ENCODE measurements around the gene WDR4. TPM values are rescaled to one million over a fixed set of nuclear protein-coding genes. Genes with fewer than 3 reads are reported as not detected.

WDR4 gene
- total and polyA plus RNA-seq, 10 of the 15 experiments (the other 5 are each of a cell fraction or from before 2014, with no cell fraction given): 2.1 to 45.3 (median 18.7) TPM

DNA sequence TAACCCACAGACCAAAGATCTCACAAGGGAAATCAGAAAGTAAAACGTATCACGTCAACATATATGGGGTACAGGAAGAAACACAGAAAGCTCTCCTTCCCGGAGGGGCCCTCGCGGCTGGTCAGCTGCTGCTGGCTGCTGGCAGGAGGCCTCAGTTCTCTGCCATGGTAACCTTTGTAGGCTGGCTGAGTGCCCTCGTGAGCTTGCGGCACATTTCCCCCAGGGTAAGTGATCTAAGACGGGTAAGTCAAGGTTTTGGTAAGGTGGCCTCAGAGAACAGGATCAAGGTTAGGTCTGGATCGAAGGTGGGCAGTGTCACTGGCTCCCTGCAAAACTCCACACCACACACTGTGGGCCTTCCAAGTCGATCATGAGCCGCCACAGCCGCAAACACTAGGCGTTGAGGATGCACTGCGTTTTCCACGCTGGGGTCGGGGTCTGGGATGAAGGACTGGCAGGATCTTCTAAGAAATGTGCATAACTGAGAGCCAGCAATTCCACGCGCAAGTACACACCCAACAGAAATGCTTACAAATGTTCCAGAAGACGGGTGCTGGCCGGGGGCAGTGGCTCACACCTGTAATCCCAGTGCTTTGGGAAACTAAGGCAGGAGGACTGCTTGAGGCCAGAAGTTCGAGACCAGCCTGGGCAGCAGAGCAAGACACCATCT lies 33.9 kb downstream of the WDR4 start:
- no peak for DNase-seq (ENCODE audit: low read depth, low spot score)
- no TSS peak for BruUV-seq (replicated peaks)
- WGBS (ENCODE audit: insufficient coverage, insufficient replicate concordance, low lambda C conversion rate, missing lambda C conversion rate): 89% methylated on average over 21 of the region's 21 CpGs
- Histone ChIP-seq H2AFZ (ENCODE audit: control insufficient read depth, low read depth, low read length) (no peak overlapping the region), H3K4me3 (no peak overlapping the region), H3K27me3 (replicated peaks in 1 of 2; ENCODE audit: control insufficient read depth in 2 of 2, insufficient read depth in 2 of 2, low read length in 1 of 2) (no peaks in the 10 kb centered on the region), H3K36me3 (ENCODE audit: control insufficient read depth in 2 of 2, insufficient read depth in 2 of 2, low read length in 1 of 2) (peaks cover 17 to 45% of the 10 kb centered on the region in 2 experiments; a peak in 3 of 4 replicates), H3K9ac (ENCODE audit: control insufficient read depth, insufficient read depth, low read length) (no peak overlapping the region), H4K20me1 (ENCODE audit: control insufficient read depth, insufficient read depth) (no peaks in the 10 kb centered on the region), H3K4me2 (ENCODE audit: control insufficient read depth, insufficient read depth) (no peak overlapping the region), H3K27ac (ENCODE audit: control insufficient read depth, insufficient read depth) (no peak overlapping the region), H3K79me2 (ENCODE audit: control insufficient read depth, insufficient read depth, low read length) (no peaks in the 10 kb centered on the region), H3K4me1 (ENCODE audit: control insufficient read depth, insufficient read depth, low read length) (no peaks in the 10 kb centered on the region), H3K9me3 (replicated peaks; ENCODE audit: control insufficient read depth, insufficient read depth, low read length) (no peaks in the 10 kb centered on the region)
- TF ChIP-seq, protein P1, sequence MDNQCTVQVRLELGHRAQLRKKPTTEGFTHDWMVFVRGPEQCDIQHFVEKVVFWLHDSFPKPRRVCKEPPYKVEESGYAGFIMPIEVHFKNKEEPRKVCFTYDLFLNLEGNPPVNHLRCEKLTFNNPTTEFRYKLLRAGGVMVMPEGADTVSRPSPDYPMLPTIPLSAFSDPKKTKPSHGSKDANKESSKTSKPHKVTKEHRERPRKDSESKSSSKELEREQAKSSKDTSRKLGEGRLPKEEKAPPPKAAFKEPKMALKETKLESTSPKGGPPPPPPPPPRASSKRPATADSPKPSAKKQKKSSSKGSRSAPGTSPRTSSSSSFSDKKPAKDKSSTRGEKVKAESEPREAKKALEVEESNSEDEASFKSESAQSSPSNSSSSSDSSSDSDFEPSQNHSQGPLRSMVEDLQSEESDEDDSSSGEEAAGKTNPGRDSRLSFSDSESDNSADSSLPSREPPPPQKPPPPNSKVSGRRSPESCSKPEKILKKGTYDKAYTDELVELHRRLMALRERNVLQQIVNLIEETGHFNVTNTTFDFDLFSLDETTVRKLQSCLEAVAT (IDR thresholded peaks at IDR 0.05): no peak
- TF ChIP-seq MEF2B (IDR thresholded peaks at IDR 0.05; ENCODE audit: partially characterized antibody, poor library complexity, severe bottlenecking) (no peak), RAD51 (IDR thresholded peaks at IDR 0.05) (no peak)
- no peak for ATAC-seq
- in situ Hi-C loops (cut with MboI): no loop called here
- intact Hi-C loops (cut with micrococcal nuclease; ENCODE audit: unreplicated experiment): no loop called here
- CTCF ChIA-PET: interaction anchor here (0.5 kb wide), 1 partner anchor 121 kb away, joined by 4 read pairs; no protein-coding TSS in a partner anchor
- FAIRE-seq: no peak
- RAD21 ChIA-PET (ENCODE audit: unreplicated experiment): no interaction called here
- POLR2A ChIA-PET: no interaction called here
- SMC1A ChIA-PET (ENCODE audit: uncharacterized antibody, unreplicated experiment): no interaction called here

DNA sequence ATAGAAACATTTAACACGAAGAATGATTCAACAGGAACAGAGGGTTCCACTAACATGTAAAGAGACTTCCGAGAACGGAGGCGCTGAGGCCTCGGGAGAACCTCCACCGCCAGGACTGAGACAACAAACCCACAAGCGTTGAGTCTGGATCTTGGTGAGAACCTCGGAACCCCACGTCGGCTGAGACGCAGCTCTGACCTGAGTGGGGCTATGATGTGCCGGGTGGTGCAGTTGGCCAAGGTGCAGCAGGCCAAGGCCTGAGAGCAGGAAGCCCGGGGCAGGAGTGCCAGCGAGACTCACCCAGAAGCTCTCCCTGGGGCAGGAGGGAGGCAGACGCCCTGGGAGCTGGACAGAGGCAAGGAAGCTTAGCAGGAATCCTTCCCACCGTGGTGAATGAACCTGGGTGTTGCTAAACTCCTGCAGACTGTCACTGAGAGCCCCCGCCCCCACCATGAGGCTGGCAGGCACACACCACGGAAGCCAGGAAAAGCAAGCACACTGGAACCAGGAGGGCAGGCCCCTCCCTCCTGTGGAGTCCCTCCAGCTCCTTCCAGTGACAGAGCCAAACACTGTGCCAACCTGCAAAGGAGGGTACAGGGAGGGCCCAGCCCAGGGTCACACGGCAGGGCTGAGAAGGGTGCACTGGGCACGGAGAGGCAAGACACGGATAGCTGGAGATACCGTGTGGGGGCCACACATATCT lies 34.8 kb downstream of the WDR4 start:
- no TSS peak for BruUV-seq (replicated peaks)
- no peak for FAIRE-seq
- SMC1A ChIA-PET (ENCODE audit: uncharacterized antibody, unreplicated experiment): interaction anchor here (1.3 kb wide), 1 partner anchor 24 kb away, joined by 3 read pairs; no protein-coding TSS in a partner anchor
- TF ChIP-seq, protein P2, sequence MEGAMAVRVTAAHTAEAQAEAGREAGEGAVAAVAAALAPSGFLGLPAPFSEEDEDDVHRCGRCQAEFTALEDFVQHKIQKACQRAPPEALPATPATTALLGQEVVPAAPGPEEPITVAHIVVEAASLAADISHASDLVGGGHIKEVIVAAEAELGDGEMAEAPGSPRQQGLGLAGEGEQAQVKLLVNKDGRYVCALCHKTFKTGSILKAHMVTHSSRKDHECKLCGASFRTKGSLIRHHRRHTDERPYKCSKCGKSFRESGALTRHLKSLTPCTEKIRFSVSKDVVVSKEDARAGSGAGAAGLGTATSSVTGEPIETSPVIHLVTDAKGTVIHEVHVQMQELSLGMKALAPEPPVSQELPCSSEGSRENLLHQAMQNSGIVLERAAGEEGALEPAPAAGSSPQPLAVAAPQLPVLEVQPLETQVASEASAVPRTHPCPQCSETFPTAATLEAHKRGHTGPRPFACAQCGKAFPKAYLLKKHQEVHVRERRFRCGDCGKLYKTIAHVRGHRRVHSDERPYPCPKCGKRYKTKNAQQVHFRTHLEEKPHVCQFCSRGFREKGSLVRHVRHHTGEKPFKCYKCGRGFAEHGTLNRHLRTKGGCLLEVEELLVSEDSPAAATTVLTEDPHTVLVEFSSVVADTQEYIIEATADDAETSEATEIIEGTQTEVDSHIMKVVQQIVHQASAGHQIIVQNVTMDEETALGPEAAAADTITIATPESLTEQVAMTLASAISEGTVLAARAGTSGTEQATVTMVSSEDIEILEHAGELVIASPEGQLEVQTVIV (IDR thresholded peaks at IDR 0.05; ENCODE audit: borderline replicate concordance, partially characterized antibody): no peak
- TF ChIP-seq, protein P3, sequence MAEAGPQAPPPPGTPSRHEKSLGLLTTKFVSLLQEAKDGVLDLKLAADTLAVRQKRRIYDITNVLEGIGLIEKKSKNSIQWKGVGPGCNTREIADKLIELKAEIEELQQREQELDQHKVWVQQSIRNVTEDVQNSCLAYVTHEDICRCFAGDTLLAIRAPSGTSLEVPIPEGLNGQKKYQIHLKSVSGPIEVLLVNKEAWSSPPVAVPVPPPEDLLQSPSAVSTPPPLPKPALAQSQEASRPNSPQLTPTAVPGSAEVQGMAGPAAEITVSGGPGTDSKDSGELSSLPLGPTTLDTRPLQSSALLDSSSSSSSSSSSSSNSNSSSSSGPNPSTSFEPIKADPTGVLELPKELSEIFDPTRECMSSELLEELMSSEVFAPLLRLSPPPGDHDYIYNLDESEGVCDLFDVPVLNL (IDR thresholded peaks at IDR 0.05; ENCODE audit: low read depth, low read length): no peak
- TF ChIP-seq HCFC1 (IDR thresholded peaks at IDR 0.05; ENCODE audit: low read length): no peak
- no peak for TF ChIP-seq ZNF622 (IDR thresholded peaks at IDR 0.05)
- no peak for TF ChIP-seq CBX5 (IDR thresholded peaks at IDR 0.05; ENCODE audit: low read depth)
- no peak for TF ChIP-seq IKZF1 (conservative IDR thresholded peaks at IDR 0.05)

More for the DNA sequence above, 34.8 kb downstream of the WDR4 start:
- ChIA-PET POLR2A (no interaction called here), RAD21 (ENCODE audit: unreplicated experiment) (no interaction called here), CTCF (interaction anchor here (0.5 kb wide), 1 partner anchor 121 kb away, joined by 4 read pairs; no protein-coding TSS in a partner anchor)
- H3K27ac ChIP-seq (ENCODE audit: control insufficient read depth, insufficient read depth): no peak overlapping the region
- no peaks in the 10 kb centered on the region for H3K79me2 ChIP-seq (ENCODE audit: control insufficient read depth, insufficient read depth, low read length)
- H3K4me2 ChIP-seq (ENCODE audit: control insufficient read depth, insufficient read depth): no peak overlapping the region
- no peak overlapping the region for H2AFZ ChIP-seq (ENCODE audit: control insufficient read depth, low read depth, low read length)
- H3K4me1 ChIP-seq (ENCODE audit: control insufficient read depth, insufficient read depth, low read length): no peaks in the 10 kb centered on the region
- H3K4me3 ChIP-seq: no peak overlapping the region
- DNase-seq (ENCODE audit: low read depth, low spot score) (no peak), ATAC-seq (no peak)
- H3K9ac ChIP-seq (ENCODE audit: control insufficient read depth, insufficient read depth, low read length): no peak overlapping the region
- 84% methylated on average over 22 of the region's 22 CpGs for WGBS (ENCODE audit: insufficient coverage, insufficient replicate concordance, low lambda C conversion rate, missing lambda C conversion rate)
- H3K36me3 ChIP-seq (ENCODE audit: control insufficient read depth in 2 of 2, insufficient read depth in 2 of 2, low read length in 1 of 2): peaks cover 22 to 44% of the 10 kb centered on the region in 2 experiments
- in situ Hi-C loops (cut with MboI) (no loop called here), intact Hi-C loops (cut with micrococcal nuclease; ENCODE audit: unreplicated experiment) (no loop called here)
- no peaks in the 10 kb centered on the region for H3K27me3 ChIP-seq (replicated peaks in 1 of 2; ENCODE audit: control insufficient read depth in 2 of 2, insufficient read depth in 2 of 2, low read length in 1 of 2)
- H4K20me1 ChIP-seq (ENCODE audit: control insufficient read depth, insufficient read depth): no peaks in the 10 kb centered on the region
- no peaks in the 10 kb centered on the region for H3K9me3 ChIP-seq (replicated peaks; ENCODE audit: control insufficient read depth, insufficient read depth, low read length)
